Activated naive CD4-positive, alpha-beta T cell treated with anti-CD3 and anti-CD28 coated beads for 36 hours (primary cell): Measurements from ENCODE around the gene DTX2. TPM values are rescaled to one million over a fixed set of nuclear protein-coding genes. Genes with fewer than 3 reads are reported as not detected.
"Not testable (repeated sequence)": the region's sequence is repeated elsewhere in the genome, so short reads cannot be mapped to it uniquely, and the experiment has no call there.

Experiments
- CTCF ChIA-PET: fragments of 350-600 bp; sonication (Branson Sonifier 250); formaldehyde crosslinking; loops from one replicate; lab custom pipeline; 2021; ENCODE audit warnings: antibody characterized with exemption; lab: Charles Lee
- DNase-seq: peaks from one replicate; pipeline ENCODE4 v3.0.0-alpha.2; 2020
- H3K27ac Mint-ChIP-seq: one replicate; pipeline ENCODE4 v1.8.0; 2021; ENCODE audit warnings: mild to moderate bottlenecking, mixed read lengths
- H3K27me3 Mint-ChIP-seq: one replicate; pipeline ENCODE4 v1.8.0; 2021; ENCODE audit warnings: low read depth, mixed read lengths
- H3K36me3 Mint-ChIP-seq: one replicate; pipeline ENCODE4 v1.8.0; 2021; ENCODE audit warnings: low read depth, mixed read lengths
- H3K4me1 Mint-ChIP-seq: one replicate; pipeline ENCODE4 v1.8.0; 2021; ENCODE audit warnings: low read depth, mixed read lengths
- H3K4me3 Mint-ChIP-seq: one replicate; pipeline ENCODE4 v1.8.0; 2021; ENCODE audit warnings: mild to moderate bottlenecking, moderate library complexity, mixed read lengths
- H3K9me3 Mint-ChIP-seq: one replicate; pipeline ENCODE4 v1.8.0; 2021; ENCODE audit warnings: mixed read lengths
- intact Hi-C: fragments of 100-400 bp; cut with micrococcal nuclease; formaldehyde crosslinking; loops from one replicate; pipeline ENCODE4 v1.15.1; 2023
- total RNA-seq, 2 experiments: library from RNA; stranded (reverse); gene quantifications; one replicate each; pipeline ENCODE4 v1.2.3, GENCODE V29; 2021

DTX2 gene
- total RNA-seq, 2 experiments from 2014 or later, result 17.9 to 22.0 TPM

DNA sequence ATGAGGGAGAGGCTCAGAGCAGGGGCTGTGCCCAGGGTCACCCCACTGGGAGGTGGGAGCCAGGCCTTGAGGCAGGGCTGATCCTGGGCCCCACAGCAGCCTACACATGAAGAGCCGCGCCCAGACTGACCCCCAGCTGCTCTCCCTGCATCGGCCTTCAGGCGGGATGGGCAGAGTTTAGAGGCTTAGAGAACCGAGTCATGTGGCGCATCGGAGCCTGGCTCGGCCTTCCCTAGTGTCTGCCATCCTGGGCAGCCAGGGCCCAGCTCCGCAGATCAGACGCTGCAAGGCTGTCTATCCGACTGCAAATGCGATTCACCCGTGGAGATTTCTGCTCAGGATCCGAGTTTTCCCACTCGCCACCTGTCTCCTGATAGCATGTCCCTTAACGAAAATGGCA lies 41.3 kb downstream of the DTX2 start:
- H3K4me1 Mint-ChIP-seq, DNase-seq, CTCF ChIA-PET, intact Hi-C loops, H3K9me3 Mint-ChIP-seq, H3K27me3 Mint-ChIP-seq, H3K27ac Mint-ChIP-seq, H3K4me3 Mint-ChIP-seq, H3K36me3 Mint-ChIP-seq: not testable (repeated sequence)

DNA sequence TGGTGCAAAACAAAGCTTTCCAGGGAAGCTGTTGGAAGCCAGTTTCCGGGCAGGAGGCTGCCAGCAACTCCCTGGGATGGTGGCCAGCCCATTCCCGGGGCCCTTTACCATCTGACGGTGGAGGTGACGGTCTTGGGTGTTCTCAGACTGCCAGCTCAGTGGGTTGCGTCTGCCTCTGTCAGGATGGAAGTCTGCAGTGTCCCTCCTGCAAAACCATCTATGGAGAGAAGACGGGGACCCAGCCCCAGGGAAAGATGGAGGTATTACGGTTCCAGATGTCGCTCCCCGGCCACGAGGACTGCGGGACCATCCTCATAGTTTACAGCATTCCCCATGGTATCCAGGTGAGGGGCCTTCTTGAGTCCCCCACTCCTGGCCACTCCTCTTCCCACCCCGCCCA lies 41.7 kb downstream of the DTX2 start:
- H3K9me3 Mint-ChIP-seq, H3K4me1 Mint-ChIP-seq, DNase-seq, H3K27me3 Mint-ChIP-seq, H3K4me3 Mint-ChIP-seq, intact Hi-C loops, H3K36me3 Mint-ChIP-seq, CTCF ChIA-PET, H3K27ac Mint-ChIP-seq: not testable (repeated sequence)

DNA sequence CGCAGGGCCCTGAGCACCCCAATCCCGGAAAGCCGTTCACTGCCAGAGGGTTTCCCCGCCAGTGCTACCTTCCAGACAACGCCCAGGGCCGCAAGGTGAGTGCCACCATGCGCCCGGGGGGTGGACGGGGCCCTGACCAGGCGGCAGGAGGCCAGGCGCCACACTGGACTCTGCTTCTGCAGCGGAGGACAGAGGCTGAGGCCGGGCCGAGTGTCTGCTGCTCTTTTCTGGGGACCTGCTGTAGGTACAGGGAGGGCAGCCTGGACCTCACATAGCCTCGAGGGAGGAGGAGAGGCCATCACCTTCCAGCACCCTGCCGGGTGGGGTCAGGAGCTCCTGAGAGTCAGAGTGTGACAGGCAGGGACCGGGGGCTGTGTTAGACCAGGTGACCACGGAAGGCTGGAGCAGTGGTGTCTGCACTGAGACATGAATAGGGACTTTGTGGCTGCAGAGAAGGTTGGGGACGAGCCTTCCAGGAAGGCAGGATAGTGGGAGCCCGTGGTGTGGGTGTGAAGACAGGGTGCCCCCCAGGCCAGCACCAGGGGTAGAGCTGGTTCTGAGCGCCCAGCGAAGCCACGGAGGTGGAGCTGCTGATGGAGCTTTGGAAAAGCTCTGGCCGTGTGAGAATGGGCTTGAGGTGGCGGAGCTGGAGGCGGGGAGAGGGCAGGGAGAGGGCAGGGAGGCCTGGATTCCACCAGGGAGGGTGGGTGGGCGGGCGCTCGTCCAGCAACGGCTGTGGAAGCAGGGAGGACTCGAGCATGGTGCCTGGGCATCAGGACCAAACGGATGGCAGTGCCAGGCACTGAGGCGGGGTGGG lies 43.0 kb downstream of the DTX2 start:
- H3K4me3 Mint-ChIP-seq, H3K27me3 Mint-ChIP-seq, CTCF ChIA-PET, H3K4me1 Mint-ChIP-seq, H3K36me3 Mint-ChIP-seq, H3K27ac Mint-ChIP-seq, DNase-seq, intact Hi-C loops, H3K9me3 Mint-ChIP-seq: not testable (repeated sequence)

DNA sequence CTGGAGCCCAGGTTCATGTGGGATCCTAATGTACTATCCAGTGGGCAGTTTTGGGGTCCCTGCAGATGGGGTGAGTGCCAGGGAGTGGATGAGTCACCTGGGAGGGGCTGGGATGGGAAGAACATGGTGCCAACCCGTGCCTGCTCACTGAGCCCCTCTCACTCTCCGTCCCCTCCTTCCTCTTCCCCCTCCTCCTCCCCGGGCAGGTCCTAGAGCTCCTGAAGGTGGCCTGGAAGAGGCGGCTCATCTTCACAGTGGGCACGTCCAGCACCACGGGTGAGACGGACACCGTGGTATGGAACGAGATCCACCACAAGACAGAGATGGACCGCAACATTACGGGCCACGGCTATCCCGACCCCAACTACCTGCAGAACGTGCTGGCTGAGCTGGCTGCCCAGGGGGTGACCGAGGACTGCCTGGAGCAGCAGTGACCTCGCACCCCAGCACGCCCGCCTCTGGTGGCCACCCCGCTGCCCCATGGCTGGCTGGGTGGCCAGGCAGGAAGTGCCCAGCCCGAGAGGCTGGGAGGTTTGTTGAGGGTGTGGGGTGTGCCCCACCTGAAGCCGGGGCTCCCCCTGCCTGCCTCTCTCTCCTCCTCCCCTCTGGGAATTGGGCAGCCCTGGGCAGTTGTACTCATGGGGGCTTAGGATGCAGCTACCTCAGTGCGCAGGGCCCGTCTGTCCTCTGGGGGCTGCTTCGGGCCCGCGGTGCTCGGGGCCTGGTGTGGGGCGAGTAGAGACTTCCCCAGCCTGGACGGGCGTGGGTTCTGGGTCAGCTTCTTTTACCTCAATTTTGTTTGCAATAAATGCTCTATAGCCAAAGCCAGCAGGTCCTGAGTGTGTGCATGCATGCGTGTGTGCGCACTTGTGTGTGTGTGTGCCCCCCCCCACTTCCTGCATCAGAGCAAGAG lies 43.9 kb downstream of the DTX2 start:
- Mint-ChIP-seq H3K27me3 (no peaks in the 10 kb centered on the region), H3K9me3 (no peaks in the 10 kb centered on the region), H3K36me3 (no peaks in the 10 kb centered on the region), H3K4me1 (no peaks in the 10 kb centered on the region), H3K27ac (no peak overlapping the region), H3K4me3 (no peak overlapping the region)
- CTCF ChIA-PET, result no interaction called here
- no peak for DNase-seq
- intact Hi-C loops, result no loop called here

DNA sequence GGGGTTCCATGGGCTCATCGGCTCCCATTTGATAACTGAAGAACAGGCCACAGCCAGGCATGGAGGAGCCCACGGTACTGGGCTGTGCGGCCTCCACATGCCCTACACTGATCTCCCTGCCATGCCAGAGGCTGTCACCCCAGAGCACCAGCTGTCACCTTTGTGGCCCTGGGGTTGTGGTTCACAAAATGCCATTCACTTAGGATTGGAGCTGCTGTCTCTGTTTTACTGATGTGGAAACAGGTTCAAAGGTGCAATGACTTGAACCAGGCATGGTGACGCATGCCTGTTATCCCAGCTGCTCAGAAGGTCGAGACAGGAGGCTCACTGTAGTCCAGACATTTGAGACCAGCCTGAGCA lies 44.6 kb downstream of the DTX2 start:
- Mint-ChIP-seq H3K4me1 (no peaks in the 10 kb centered on the region), H3K9me3 (no peaks in the 10 kb centered on the region), H3K27ac (no peak overlapping the region), H3K36me3 (no peaks in the 10 kb centered on the region), H3K27me3 (no peaks in the 10 kb centered on the region), H3K4me3 (no peak overlapping the region)
- intact Hi-C loops, result no loop called here
- no peak for DNase-seq
- CTCF ChIA-PET, result no interaction called here

DNA sequence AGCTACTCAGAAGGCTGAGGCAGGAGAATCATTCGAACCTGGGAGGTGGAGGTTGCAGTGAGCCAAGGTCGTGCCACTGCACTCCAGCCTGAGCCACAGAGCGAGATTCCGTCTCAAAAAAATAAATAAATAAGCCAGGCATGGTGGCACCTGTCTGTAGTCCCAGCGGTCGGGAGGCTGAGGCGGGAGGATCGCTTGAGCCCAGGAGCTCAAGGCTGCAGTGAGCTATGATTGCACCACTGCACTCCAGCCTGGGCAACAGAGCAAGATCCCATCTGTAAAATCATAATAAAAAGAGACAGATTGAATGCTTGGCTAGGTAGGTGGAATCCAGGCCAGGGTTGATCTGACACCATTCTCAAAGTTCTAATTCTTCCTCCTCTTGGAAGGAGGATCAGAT lies 45.1 kb downstream of the DTX2 start:
- H3K36me3 Mint-ChIP-seq, DNase-seq, H3K4me1 Mint-ChIP-seq, CTCF ChIA-PET, H3K9me3 Mint-ChIP-seq, intact Hi-C loops, H3K27ac Mint-ChIP-seq, H3K27me3 Mint-ChIP-seq, H3K4me3 Mint-ChIP-seq: not testable (repeated sequence)

DNA sequence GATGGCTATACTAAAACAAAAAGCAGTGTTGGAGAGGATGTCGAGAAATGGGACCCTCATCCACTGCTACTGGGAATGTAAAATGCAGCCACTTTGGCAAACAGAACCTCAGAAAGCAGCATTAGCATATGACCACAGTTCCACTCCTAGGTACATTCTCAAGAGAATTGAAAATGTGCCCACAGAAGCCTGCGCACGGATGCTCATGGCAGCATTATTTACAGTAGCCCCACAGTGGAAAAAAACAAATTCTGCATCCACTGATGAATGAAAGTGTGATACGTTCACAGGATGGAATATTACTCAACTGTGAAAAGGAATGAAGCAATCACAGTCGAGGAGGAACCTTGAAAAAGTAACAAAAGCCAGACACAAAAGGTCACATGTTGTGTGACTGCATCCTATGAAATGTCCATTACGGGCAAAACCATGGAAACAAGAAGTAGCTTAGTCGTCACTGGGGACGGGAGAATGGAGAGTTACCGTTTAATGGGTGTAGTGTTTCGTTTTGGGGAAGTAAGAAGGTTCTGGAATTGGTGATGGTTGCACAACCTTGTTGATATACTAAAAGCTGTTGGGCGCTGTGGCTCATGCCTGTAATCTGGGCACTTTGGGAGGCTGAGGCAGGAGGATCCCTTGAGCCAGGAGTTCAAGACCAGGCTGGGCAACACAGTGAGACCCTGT lies 46.4 kb downstream of the DTX2 start:
- no peaks in the 10 kb centered on the region for H3K4me1 Mint-ChIP-seq

DNA sequence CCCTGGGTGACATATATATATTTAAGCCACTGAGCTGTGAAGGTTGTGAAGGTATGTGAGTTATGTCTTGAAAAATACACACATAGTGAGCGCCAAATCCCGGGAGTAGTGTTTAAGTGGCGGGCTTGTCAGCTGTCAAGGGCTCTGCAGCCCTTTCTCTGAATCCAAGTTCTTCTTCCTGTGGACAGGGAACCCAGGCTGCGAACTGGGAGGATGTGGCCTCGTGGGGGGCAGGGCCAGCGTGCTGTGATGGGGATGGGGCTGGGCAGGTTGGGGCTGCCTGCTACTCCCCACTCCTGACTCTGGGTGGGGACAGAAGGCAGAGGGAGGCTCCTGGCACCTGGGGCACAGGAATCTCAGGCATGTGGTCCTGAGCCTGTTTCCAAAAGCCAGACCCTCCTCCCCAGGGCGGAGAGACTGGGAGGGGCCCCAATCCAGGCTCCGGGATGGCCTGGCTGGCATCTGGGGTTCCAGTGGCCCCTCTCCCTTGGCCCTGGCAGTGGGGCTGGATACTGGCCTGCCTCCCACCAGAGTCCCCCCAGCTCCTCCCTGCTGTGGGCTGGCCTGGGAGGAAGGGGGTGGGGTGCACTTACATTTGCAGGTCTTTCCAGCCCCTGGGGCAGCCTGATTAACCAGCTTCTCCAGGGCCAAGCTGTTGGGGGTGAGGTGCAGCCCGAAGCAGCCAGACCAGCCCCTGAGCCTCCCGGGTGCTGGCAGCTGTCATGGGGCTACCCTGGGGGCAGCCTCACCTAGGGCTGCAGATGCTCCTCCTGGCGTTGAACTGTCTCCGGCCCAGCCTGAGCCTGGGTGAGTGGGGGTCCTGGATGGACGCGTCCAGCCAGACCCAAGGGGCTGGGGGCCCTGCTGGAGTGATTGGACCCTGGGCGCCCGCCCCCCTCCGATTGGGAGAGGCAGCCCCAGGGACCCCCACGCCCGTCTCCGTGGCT lies 48.7 kb downstream of the DTX2 start, which contains the start of gene UPK3B:
TSS of gene UPK3B (plus strand) at position 622 of the 947 bp plus-strand sequence. CDS start at position 723, 101 bp downstream.
- H3K27me3 Mint-ChIP-seq, result no peaks in the 10 kb centered on the region
- H3K36me3 Mint-ChIP-seq, result no peaks in the 10 kb centered on the region
- DNase-seq, result peak; percentile 19
- intact Hi-C loops, result no loop called here
- no peak within 1 kb of the TSS for H3K4me3 Mint-ChIP-seq
- H3K4me1 Mint-ChIP-seq, result no peaks in the 10 kb centered on the region
- no peak within 1 kb of the TSS for H3K27ac Mint-ChIP-seq
- H3K9me3 Mint-ChIP-seq, result no peaks in the 10 kb centered on the region
- CTCF ChIA-PET, result no interaction called here

More for the DNA sequence above, 46.4 kb downstream of the DTX2 start:
- intact Hi-C loops, result no loop called here
- Mint-ChIP-seq H3K36me3 (no peaks in the 10 kb centered on the region), H3K9me3 (no peaks in the 10 kb centered on the region), H3K27me3 (no peaks in the 10 kb centered on the region), H3K27ac (no peak overlapping the region), H3K4me3 (no peak overlapping the region)
- CTCF ChIA-PET, result no interaction called here
- no peak for DNase-seq

DNA sequence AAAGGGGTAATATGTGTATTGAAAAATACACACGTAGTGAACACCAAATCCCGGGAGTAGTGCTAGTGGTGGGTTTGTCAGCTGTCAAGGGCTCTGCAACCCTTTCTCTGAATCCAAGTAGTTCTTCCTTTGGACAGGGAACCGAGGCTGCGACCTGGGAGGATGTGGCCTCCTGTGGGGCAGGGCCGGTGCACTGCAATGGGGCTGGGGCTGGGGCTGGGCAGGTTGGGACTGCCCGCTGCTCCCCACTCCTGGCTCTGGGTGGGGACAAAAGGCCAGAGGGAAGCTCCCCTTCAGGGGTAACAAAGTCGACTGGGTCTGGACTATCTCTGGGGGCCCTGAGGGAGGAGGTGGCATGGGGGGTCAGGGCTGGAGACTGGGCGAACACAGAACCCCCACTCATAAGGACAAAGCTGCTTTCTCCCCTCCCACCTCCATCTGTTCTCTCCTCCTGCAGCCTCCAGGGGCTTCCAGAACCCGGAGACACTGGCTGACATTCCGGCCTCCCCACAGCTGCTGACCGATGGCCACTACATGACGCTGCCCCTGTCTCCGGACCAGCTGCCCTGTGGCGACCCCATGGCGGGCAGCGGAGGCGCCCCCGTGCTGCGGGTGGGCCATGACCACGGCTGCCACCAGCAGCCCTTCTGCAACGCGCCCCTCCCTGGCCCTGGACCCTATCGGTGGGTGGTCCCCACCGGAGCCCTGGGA lies 49.8 kb downstream of the DTX2 start:
- intact Hi-C loops, CTCF ChIA-PET, H3K4me3 Mint-ChIP-seq, H3K36me3 Mint-ChIP-seq, H3K27me3 Mint-ChIP-seq, H3K4me1 Mint-ChIP-seq, H3K27ac Mint-ChIP-seq, H3K9me3 Mint-ChIP-seq, DNase-seq: not testable (repeated sequence)

DNA sequence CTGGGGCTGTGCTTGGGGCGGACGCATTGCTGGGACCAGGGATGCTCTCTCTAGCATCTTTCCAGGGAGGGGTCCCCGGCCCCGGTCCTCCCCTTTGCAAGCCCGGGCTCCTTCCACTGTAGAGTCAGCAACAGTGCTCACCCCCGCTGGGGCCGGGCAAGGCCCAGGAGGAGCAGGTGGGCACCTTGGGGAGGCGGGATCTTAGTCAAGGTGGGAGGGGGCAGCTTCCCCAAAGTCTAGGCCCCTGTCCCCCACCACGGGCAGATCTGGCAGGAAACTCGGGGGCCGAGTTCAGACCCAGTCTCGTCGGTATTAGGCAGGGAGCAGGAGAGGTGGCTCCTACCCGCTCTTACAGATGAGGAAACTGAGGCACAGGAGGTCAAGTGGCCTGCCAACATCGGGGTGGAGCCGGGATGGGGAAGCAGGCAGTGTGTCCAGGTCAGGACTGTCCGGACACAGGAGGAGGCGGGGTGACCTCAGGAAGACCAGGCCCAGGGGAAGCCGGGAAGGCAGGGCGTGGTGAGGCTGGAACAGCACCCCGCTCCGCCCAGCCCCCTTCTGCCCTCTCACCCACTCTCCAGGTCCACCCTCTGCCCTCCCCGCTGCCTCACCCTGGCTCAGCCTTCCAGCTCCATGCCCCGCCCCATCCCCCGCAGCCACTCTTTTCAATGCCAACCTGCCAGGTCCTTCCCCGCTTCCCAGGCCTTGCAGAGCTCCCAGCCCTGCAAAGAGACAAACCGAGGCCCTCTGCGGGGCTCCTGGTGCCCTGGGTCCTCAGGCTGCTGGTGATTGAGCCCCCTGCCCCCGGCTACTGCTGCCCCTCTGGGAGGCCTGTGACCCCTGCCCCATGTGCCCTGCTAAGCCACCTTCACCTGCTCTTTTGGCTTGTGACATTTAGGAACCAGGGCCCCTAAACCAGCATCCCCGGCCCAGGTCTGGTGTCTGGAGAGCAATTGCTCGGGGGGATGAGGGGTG lies 50.7 kb downstream of the DTX2 start:
- DNase-seq, CTCF ChIA-PET, H3K27ac Mint-ChIP-seq, H3K4me1 Mint-ChIP-seq, H3K9me3 Mint-ChIP-seq, intact Hi-C loops, H3K36me3 Mint-ChIP-seq, H3K27me3 Mint-ChIP-seq, H3K4me3 Mint-ChIP-seq: not testable (repeated sequence)
